Stimulated activated naive CD8-positive, alpha-beta T cell treated with anti-CD3 and anti-CD28 coated beads, Interleukin-15, amount 100 ng/mL, for 72 hours (primary cell): ENCODE measurements around the gene GLG1.
"Not testable (repeated sequence)": the region's sequence is repeated elsewhere in the genome, so short reads cannot be mapped to it uniquely, and the experiment has no call there.

Source experiments
- ATAC-seq: fragments of 150-1000 bp; cut with Tn5 transposase; 2 replicates; pipeline ENCODE4 v1.10.0; 2021; ENCODE audit warnings: mild to moderate bottlenecking, moderate library complexity
- DNase-seq, 2 donors: peaks; one replicate each; pipeline ENCODE4 v3.0.0; 2021 to 2022
- H3K27ac Mint-ChIP-seq, 2 donors: one replicate each; pipeline ENCODE4 v1.8.0; 2022; ENCODE audit warnings: mild to moderate bottlenecking in 2 of 2, mixed read lengths in 2 of 2, moderate library complexity in 2 of 2
- H3K27me3 Mint-ChIP-seq: one replicate; pipeline ENCODE4 v1.8.0; 2022; ENCODE audit warnings: mixed read lengths
- H3K4me1 Mint-ChIP-seq: one replicate; pipeline ENCODE4 v1.8.0; 2022; ENCODE audit warnings: mild to moderate bottlenecking, mixed read lengths
- H3K4me3 Mint-ChIP-seq, 2 donors: one replicate each; pipeline ENCODE4 v1.8.0; 2022; ENCODE audit warnings: mild to moderate bottlenecking in 2 of 2, mixed read lengths in 2 of 2, moderate library complexity in 1 of 2
- H3K9me3 Mint-ChIP-seq, 2 donors: one replicate each; pipeline ENCODE4 v1.8.0; 2022; ENCODE audit warnings: mixed read lengths in 2 of 2

The GLG1 gene

DNA sequence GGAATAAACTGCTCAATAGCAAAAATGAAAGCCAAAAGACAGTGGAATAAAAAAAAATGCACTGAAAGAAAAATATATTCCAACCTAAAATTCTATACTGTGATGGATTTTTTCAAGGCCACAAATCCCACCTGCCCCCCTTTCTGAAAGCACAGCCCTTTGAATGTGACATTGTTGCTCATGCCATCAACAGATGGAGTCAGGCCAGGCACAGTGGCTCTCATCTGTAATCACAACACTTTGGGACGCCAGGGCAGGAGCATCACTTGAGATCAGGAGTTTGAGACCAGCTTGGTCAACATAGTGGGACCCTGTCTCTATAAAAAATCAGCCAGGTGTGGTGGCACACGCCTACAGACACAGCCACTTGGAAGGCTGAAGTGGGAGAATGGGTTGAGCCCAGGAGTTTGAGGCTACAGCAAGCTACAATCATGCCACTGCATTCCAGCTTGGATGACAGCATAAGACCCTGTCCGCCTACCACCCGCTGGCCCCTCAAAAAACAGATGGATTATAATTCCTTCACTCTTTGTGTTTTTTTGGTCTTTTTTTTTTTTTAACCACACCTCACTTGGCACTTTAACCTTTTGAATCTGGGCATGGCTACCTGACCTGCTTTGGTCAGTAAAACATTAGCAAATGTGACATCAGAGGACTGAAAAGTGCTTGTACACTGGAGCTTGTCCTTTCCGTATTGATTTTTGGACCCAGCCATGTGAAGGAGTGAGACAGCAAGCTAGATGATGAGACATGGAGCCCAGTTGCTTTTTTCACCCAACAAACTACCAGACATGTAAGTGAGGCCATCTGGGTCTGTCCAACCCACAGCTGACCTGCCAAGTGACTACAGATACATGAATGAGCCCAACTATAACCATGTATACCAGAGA is 36.3 kb downstream of the GLG1 start:
- Mint-ChIP-seq H3K27me3 (no peaks in the 10 kb centered on the region), H3K4me1 (peaks cover 88% of the 10 kb centered on the region), H3K27ac (no peak overlapping the region), H3K4me3 (no peak overlapping the region), H3K9me3 (no peaks in the 10 kb centered on the region)
- DNase-seq (no peak), ATAC-seq (no peak)

GRCh38 chr16:74568961-74569631 is 37.8 kb downstream of the GLG1 start:
- DNase-seq (no peak), ATAC-seq (peak; percentile 62)
- H3K27me3 Mint-ChIP-seq, result no peaks in the 10 kb centered on the region
- no peaks in the 10 kb centered on the region for H3K9me3 Mint-ChIP-seq
- peaks cover 90% of the 10 kb centered on the region for H3K4me1 Mint-ChIP-seq
- peak overlapping the region in 1 of 2 donors; percentile 27 for H3K27ac Mint-ChIP-seq
- no peak overlapping the region for H3K4me3 Mint-ChIP-seq

DNA sequence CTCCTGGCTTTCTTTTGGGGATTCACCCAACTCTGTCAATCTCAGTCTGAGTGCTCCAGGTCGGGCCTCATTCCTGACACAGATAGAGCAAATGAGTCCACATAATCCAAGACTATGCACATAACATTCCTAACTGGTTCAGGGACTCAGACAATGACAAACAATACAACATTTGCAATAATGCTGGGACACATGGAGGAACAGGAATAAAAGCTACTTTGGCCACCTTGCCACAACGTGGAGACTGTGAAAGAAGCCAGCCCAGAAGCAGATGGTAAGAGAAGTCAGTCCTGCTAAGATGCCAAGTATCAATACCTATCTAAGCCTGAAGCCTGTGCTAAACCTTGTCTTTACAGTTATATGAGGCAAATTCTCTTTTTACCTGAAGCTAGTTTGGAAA is 39.0 kb downstream of the GLG1 start:
- Mint-ChIP-seq H3K4me3 (peak overlapping the region in 1 of 2 donors; percentile 26), H3K27me3 (no peaks in the 10 kb centered on the region), H3K9me3 (no peaks in the 10 kb centered on the region), H3K4me1 (peaks cover 94% of the 10 kb centered on the region), H3K27ac (no peak overlapping the region)
- ATAC-seq, result no peak
- no peak for DNase-seq

DNA sequence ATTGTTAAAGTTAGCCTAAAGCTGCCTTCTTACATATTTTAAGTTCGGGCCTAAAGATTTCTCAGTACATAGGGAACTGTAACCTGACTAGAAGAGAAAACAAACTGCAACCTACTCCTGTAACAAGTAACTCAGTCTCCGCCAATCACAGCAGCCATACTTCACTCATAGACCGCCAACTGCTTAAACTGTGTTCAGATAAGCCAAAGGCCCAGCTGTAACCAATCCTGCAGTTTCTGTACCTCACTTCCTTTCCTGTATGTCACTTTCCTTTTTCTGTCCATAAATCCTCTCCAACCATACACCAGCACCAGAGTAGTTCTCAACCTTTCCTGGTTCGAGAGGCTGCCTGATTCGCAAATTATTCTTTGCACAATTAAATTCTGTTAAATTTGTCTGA is 41.5 kb downstream of the GLG1 start:
- Mint-ChIP-seq H3K4me1 (peaks cover 85% of the 10 kb centered on the region), H3K4me3 (no peak overlapping the region)

GRCh38 chr16:74564451-74564984 is 42.4 kb downstream of the GLG1 start:
- Mint-ChIP-seq H3K27ac (no peak overlapping the region), H3K27me3 (no peaks in the 10 kb centered on the region), H3K9me3 (no peaks in the 10 kb centered on the region), H3K4me1 (peaks cover 86% of the 10 kb centered on the region), H3K4me3 (no peak overlapping the region)
- ATAC-seq (no peak), DNase-seq (no peak)

More for the DNA sequence above, 41.5 kb downstream of the GLG1 start:
- Mint-ChIP-seq H3K27me3 (no peaks in the 10 kb centered on the region), H3K9me3 (no peaks in the 10 kb centered on the region), H3K27ac (no peak overlapping the region)
- ATAC-seq, result no peak
- no peak for DNase-seq

- no peaks in the 10 kb centered on the region for H3K27me3 Mint-ChIP-seq
- DNase-seq, result peak; percentile 12 to 26
- ATAC-seq, result peak; percentile 80
- no peaks in the 10 kb centered on the region for H3K9me3 Mint-ChIP-seq
- no peak overlapping the region for H3K4me3 Mint-ChIP-seq
- H3K27ac Mint-ChIP-seq, result no peak overlapping the region
- peaks cover 86% of the 10 kb centered on the region for H3K4me1 Mint-ChIP-seq
Measured at GRCh38 chr16:74563828-74564263, 43.1 kb downstream of the GLG1 start.

- Mint-ChIP-seq H3K27ac (peak overlapping the region in 1 of 2 donors; percentile 59), H3K4me3 (no peak overlapping the region), H3K4me1 (peaks cover 84% of the 10 kb centered on the region), H3K9me3 (no peaks in the 10 kb centered on the region), H3K27me3 (no peaks in the 10 kb centered on the region)
- no peak for DNase-seq
- peak; percentile 78 for ATAC-seq
Measured at GRCh38 chr16:74562117-74562516, 44.8 kb downstream of the GLG1 start.

- ATAC-seq (no peak), DNase-seq (no peak)
- Mint-ChIP-seq H3K27me3 (no peaks in the 10 kb centered on the region), H3K4me3 (no peak overlapping the region), H3K4me1 (peaks cover 82% of the 10 kb centered on the region), H3K9me3 (no peaks in the 10 kb centered on the region), H3K27ac (no peak overlapping the region)
Measured at GRCh38 chr16:74561626-74562025, 45.3 kb downstream of the GLG1 start.

DNA sequence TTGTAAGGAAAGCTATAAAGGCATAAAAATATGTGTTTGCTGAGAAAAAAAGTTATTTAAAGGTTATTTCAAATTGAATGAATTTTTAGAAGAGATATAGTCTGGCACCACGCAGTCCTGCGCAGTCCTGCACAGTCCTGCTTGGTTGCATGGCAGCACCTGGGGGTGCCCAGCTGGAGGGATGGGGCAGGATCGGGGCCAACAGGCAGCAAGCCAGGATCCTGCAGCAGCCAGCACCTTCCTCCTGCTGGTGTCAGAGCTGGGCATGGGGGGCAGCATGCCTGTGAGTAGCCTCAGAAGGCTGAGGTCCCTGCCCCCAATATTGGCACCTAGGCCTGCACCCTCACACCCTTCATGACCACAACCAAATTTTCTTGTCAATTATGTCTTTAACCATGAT is 46.0 kb downstream of the GLG1 start:
- ATAC-seq, result no peak
- no peaks in the 10 kb centered on the region for H3K27me3 Mint-ChIP-seq
- H3K9me3 Mint-ChIP-seq, result no peaks in the 10 kb centered on the region
- no peak overlapping the region for H3K27ac Mint-ChIP-seq
- H3K4me3 Mint-ChIP-seq, result no peak overlapping the region
- no peak for DNase-seq
- peaks cover 75% of the 10 kb centered on the region for H3K4me1 Mint-ChIP-seq

DNA sequence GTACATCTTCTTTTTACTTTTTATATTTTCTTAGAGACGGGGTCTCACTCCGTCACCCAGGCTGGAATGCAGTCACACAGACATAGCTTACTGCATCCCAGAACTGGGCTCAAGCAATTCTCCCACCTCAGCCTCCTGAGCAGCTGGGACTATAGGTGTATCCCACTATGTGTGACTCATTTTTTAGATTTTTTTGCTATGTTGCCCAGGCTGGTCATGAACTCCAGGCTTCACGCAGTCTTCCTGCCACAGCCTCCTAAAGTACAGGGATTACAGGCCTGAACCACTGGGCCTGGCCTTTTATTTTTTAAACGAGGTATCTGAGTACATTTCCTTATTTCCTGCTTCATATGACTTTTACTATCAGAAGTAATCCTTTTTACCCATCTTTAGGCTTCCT is 48.0 kb downstream of the GLG1 start:
- H3K27ac Mint-ChIP-seq, result no peak overlapping the region
- no peak overlapping the region for H3K4me3 Mint-ChIP-seq
- peaks cover 54% of the 10 kb centered on the region for H3K4me1 Mint-ChIP-seq
- H3K27me3 Mint-ChIP-seq, result no peaks in the 10 kb centered on the region
- no peak for ATAC-seq
- H3K9me3 Mint-ChIP-seq, result no peaks in the 10 kb centered on the region
- no peak for DNase-seq

DNA sequence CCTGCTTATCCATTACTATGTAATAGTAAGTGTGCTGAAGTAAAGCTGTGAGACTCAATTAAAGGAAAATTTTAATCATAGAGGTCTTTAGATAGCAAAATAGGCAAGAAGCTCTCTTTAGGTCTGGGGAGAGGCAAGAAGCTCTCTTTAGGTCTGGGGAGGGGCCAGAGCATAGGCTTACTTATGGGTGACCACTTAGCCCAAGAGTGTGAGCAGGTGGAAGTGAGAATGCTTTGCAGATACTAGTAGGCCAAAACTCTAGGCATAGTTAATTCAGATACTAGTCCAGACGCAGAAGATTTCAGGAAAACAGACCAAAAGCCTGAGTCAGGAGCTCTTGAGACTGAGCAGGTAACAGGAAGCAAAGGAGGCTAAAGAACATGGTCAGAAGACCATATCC is 49.6 kb downstream of the GLG1 start:
- Mint-ChIP-seq H3K4me1 (peaks cover 38% of the 10 kb centered on the region), H3K9me3 (no peaks in the 10 kb centered on the region), H3K27ac (peak overlapping the region in 1 of 2 donors; percentile 48), H3K27me3 (no peaks in the 10 kb centered on the region), H3K4me3 (no peak overlapping the region)
- no peak for DNase-seq
- ATAC-seq, result no peak

DNA sequence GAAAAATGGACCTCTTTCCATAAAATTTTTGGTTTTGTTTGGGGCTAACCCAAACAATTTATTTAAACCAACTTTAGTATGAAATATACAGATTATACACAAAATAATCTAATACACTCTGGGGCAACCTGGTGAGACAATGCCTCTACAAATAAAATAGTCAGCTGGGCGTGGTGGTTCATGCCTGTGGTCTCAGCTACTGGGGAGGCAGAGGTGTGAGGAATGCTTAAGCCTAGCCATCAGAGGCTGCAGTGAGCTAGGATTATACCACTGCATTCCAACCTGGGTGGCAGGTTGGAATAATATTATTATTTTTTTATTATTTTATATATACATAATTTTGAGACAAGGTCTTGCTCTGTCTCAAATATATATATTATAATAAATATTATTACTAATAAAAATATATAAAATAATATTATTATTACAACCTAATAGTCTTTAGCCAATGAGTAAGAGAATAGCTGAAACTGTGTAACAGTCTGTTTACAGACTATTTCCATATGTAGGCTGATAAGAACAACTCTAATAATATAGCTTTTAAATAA is 50.5 kb downstream of the GLG1 start:
- DNase-seq (no peak), ATAC-seq (no peak)
- Mint-ChIP-seq H3K27ac (no peak overlapping the region), H3K9me3 (no peaks in the 10 kb centered on the region), H3K4me1 (peaks cover 37% of the 10 kb centered on the region), H3K27me3 (no peaks in the 10 kb centered on the region), H3K4me3 (no peak overlapping the region)

GRCh38 chr16:74552357-74552756 is 54.6 kb downstream of the GLG1 start:
- H3K27ac Mint-ChIP-seq, H3K27me3 Mint-ChIP-seq, ATAC-seq, H3K4me1 Mint-ChIP-seq, H3K4me3 Mint-ChIP-seq, DNase-seq, H3K9me3 Mint-ChIP-seq: not testable (repeated sequence)

- not testable (repeated sequence) for H3K27ac Mint-ChIP-seq, H3K27me3 Mint-ChIP-seq, H3K9me3 Mint-ChIP-seq, ATAC-seq, H3K4me1 Mint-ChIP-seq, H3K4me3 Mint-ChIP-seq, DNase-seq
Measured at GRCh38 chr16:74550227-74551019, 56.5 kb downstream of the GLG1 start.

DNA sequence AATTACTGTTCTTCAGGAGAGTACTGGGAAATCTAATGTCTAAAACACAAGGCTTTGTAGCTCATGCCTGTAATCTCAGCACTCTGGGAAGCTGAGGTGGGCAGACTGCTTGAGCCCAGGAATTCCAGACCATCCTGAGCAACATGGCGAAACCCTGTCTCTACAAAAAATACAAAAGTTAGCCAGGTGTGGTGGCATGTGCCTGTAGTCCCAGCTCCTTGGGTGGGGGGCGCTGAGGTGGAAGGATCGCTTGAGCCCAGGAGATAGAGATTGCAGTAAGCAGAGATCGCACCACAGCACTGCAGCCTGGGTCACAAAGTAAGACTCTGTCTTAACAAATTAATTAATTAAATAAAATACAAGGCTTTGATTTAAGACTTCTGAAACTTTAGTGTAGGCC is 60.8 kb downstream of the GLG1 start:
- DNase-seq, H3K9me3 Mint-ChIP-seq, H3K4me1 Mint-ChIP-seq, ATAC-seq, H3K27ac Mint-ChIP-seq, H3K4me3 Mint-ChIP-seq, H3K27me3 Mint-ChIP-seq: not testable (repeated sequence)
